IPS-20b (cell line): ENCODE measurements around the gene MATR3.

Experiments used
- H3K27ac ChIP-seq: one replicate; pipeline ENCODE4 v1.5.1; 2013; ENCODE audit warnings: low read length
- H3K27me3 ChIP-seq: 2 replicates; pipeline ENCODE4 v1.6.1; 2013; ENCODE audit warnings: mild to moderate bottlenecking, low read length, inconsistent platforms; ENCODE audit not compliant: insufficient read depth
- H3K36me3 ChIP-seq: 2 replicates; pipeline ENCODE4 v1.6.1; 2013; ENCODE audit warnings: low read depth, mild to moderate bottlenecking, inconsistent platforms, low read length, moderate library complexity; ENCODE audit not compliant: insufficient read depth
- H3K4me1 ChIP-seq: 2 replicates; pipeline ENCODE4 v1.6.1; 2013; ENCODE audit warnings: mild to moderate bottlenecking, control low read depth, inconsistent platforms, low read length, moderate library complexity; ENCODE audit not compliant: insufficient read depth
- H3K4me3 ChIP-seq: 2 replicates; pipeline ENCODE4 v1.5.1; 2013; ENCODE audit warnings: mild to moderate bottlenecking, low read length, inconsistent platforms
- H3K9ac ChIP-seq: 2 replicates; pipeline ENCODE4 v1.6.1; 2013; ENCODE audit warnings: low read depth, mild to moderate bottlenecking, inconsistent platforms, low read length, moderate library complexity
- H3K9me3 ChIP-seq: 2 replicates; pipeline ENCODE4 v1.6.1; 2013; ENCODE audit warnings: mild to moderate bottlenecking, low read depth, low read length, inconsistent platforms; ENCODE audit not compliant: insufficient read depth

The MATR3 gene

DNA sequence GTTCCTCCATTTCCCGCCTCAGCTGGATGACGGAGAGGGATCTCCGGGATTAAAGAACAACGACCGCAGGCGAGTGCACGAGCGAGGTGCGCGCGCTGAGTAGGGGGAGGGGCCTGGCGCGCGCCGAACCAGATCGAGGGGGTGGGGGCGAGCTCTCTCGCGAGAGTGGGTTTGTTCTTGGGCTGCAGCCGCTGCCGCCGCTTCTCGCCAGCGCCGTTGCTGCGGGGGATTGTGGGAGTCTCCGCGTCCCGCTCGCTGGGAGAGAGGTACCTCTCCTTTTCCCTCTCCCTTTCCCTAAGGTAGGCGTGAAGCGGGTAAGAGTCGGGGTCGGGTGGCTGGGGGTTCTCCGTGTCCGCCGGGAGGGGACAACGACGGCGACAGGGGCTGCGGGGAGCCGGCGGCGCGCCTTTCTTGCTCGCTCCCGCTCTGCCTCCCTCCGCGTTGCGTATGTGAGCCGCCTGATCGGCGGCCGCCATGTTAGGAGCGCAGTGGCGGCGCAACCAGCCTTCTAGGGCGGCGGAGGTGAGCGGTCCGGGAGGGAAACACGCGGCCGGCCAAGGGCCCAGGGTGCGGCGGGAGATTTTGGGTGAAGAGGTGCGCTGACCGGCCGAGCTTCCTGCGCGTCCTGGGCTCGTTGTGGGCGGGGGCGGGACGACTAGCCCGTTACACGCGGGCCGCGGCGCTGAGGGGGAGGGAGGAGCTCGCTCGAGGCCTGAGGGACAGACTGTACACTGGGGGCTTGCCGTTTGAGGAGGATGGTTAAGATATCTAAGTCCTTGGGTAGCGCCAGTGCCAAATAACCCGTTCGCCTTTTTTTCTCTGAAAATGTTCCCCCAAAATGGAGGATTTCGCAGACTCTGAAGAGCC is at the start of gene MATR3:
Gene MATR3 (plus strand): TSS at position 234 of the 867 bp plus-strand sequence. CDS start 13,676 bp downstream, outside the sequence.
- H3K4me1 ChIP-seq = peaks cover 26% of the 10 kb centered on the region
- H3K36me3 ChIP-seq = peaks cover 22% of the 10 kb centered on the region
- H3K4me3 ChIP-seq = peak within 1 kb of the TSS; percentile 96
- H3K27ac ChIP-seq = peak within 1 kb of the TSS; percentile 80
- no peaks in the 10 kb centered on the region for H3K9me3 ChIP-seq
- H3K27me3 ChIP-seq = no peaks in the 10 kb centered on the region
- peak within 1 kb of the TSS; percentile 99 for H3K9ac ChIP-seq

GRCh38 chr5:139245637-139246339 is 47.8 kb upstream of the MATR3 start:
- Histone ChIP-seq H3K27ac (no peak overlapping the region), H3K4me3 (no peak overlapping the region)

GRCh38 chr5:139246394-139246793 is 47.1 kb upstream of the MATR3 start:
- Histone ChIP-seq H3K9me3 (no peaks in the 10 kb centered on the region), H3K4me3 (no peak overlapping the region), H3K27ac (no peak overlapping the region), H3K27me3 (no peaks in the 10 kb centered on the region), H3K36me3 (no peaks in the 10 kb centered on the region), H3K9ac (no peak overlapping the region), H3K4me1 (no peaks in the 10 kb centered on the region)

More at GRCh38 chr5:139245637-139246339, 47.8 kb upstream of the MATR3 start:
- Histone ChIP-seq H3K9ac (no peak overlapping the region), H3K27me3 (no peaks in the 10 kb centered on the region), H3K36me3 (no peaks in the 10 kb centered on the region), H3K4me1 (no peaks in the 10 kb centered on the region), H3K9me3 (no peaks in the 10 kb centered on the region)

- Histone ChIP-seq H3K4me3 (no peak overlapping the region), H3K36me3 (no peaks in the 10 kb centered on the region), H3K9ac (no peak overlapping the region), H3K27me3 (no peaks in the 10 kb centered on the region), H3K27ac (no peak overlapping the region), H3K4me1 (no peaks in the 10 kb centered on the region), H3K9me3 (no peaks in the 10 kb centered on the region)
These were observed 44.6 kb upstream of the MATR3 start for GRCh38 chr5:139248826-139249453.

- Histone ChIP-seq H3K27ac (no peak overlapping the region), H3K36me3 (no peaks in the 10 kb centered on the region), H3K9ac (no peak overlapping the region), H3K4me1 (no peaks in the 10 kb centered on the region), H3K9me3 (no peaks in the 10 kb centered on the region), H3K27me3 (no peaks in the 10 kb centered on the region), H3K4me3 (no peak overlapping the region)
These were observed 42.3 kb upstream of the MATR3 start for GRCh38 chr5:139251281-139251687.

- no peaks in the 10 kb centered on the region for H3K36me3 ChIP-seq
- no peak overlapping the region for H3K9ac ChIP-seq
- no peaks in the 10 kb centered on the region for H3K9me3 ChIP-seq
- no peak overlapping the region for H3K27ac ChIP-seq
- no peaks in the 10 kb centered on the region for H3K4me1 ChIP-seq
- H3K4me3 ChIP-seq = no peak overlapping the region
- H3K27me3 ChIP-seq = no peaks in the 10 kb centered on the region
These were observed 41.7 kb upstream of the MATR3 start for GRCh38 chr5:139251695-139252288.

DNA sequence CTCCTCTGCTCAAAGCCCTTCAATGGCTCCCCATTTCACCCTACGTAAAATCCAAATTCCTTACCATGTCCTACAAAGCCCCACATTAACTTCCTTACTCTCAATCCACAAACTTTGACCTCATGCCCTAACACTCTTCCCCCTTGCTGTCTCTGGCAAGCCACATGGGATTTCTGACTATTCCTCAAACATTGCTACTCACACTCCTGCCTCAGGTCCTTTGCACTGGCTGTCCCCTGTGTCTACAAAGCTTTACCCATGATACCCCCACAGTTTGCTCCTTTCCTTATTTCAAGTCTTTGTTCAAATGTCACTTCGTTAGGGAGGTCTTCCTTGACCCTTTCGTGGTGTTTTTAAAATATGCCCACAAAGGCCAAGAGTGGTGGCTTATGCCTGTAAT is 40.4 kb upstream of the MATR3 start:
- H3K27me3 ChIP-seq = no peaks in the 10 kb centered on the region
- H3K9ac ChIP-seq = no peak overlapping the region
- no peaks in the 10 kb centered on the region for H3K36me3 ChIP-seq
- no peak overlapping the region for H3K4me3 ChIP-seq
- no peaks in the 10 kb centered on the region for H3K4me1 ChIP-seq
- no peaks in the 10 kb centered on the region for H3K9me3 ChIP-seq
- no peak overlapping the region for H3K27ac ChIP-seq

GRCh38 chr5:139256820-139257219 is 36.7 kb upstream of the MATR3 start:
- Histone ChIP-seq H3K27ac (no peak overlapping the region), H3K9me3 (no peaks in the 10 kb centered on the region), H3K9ac (no peak overlapping the region), H3K36me3 (no peaks in the 10 kb centered on the region), H3K4me3 (no peak overlapping the region), H3K27me3 (no peaks in the 10 kb centered on the region), H3K4me1 (no peaks in the 10 kb centered on the region)

GRCh38 chr5:139262059-139262741 is 31.3 kb upstream of the MATR3 start:
- Histone ChIP-seq H3K27ac (no peak overlapping the region), H3K4me1 (no peaks in the 10 kb centered on the region), H3K9ac (no peak overlapping the region), H3K36me3 (no peaks in the 10 kb centered on the region), H3K4me3 (no peak overlapping the region), H3K27me3 (no peaks in the 10 kb centered on the region), H3K9me3 (no peaks in the 10 kb centered on the region)

GRCh38 chr5:139262742-139263445 is 30.6 kb upstream of the MATR3 start:
- Histone ChIP-seq H3K27ac (no peak overlapping the region), H3K4me1 (no peaks in the 10 kb centered on the region), H3K27me3 (no peaks in the 10 kb centered on the region), H3K4me3 (no peak overlapping the region), H3K9ac (no peak overlapping the region), H3K36me3 (no peaks in the 10 kb centered on the region), H3K9me3 (no peaks in the 10 kb centered on the region)
